Fibroblast of upper back skin (primary cell): ENCODE data around the gene CACNA2D2.

Experiments
- DNase-seq: peaks from one replicate; pipeline ENCODE4 v3.0.0-alpha.2; 2013

Gene CACNA2D2

GRCh38 chr3:50340448-50341329 is 162.7 kb downstream of the CACNA2D2 start, which contains the start of gene RASSF1:
RASSF1 (minus strand) TSS chr3:50340836; CDS start chr3:50340805, 31 bp downstream.
- DNase-seq, result peak; percentile 59

- DNase-seq, result no peak
These were observed 163.3 kb downstream of the CACNA2D2 start for GRCh38 chr3:50340147-50340447.

- peak; percentile 66 for DNase-seq
These were observed 163.8 kb downstream of the CACNA2D2 start for GRCh38 chr3:50339485-50340146.

DNA sequence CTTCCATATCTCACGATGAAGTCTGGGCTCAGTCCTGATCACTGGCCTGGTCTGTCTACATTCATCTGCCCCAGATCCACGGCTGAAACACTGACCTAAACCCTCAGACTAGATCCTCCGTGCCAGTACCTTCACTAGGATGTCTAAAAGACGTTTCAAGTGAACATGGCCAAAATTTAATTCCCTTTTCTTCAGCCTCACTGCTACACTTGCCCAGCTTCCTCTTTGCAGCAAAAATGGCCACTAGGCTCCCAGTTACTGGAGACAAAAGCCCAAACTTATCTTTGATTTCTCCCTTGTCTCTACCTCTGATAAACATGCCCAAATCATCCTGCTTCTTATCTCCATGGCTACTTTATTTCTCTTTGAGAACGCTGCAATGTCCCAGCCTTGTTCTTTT is 164.5 kb downstream of the CACNA2D2 start:
- no peak for DNase-seq

- DNase-seq, result peak; percentile 99
These were observed 166.1 kb downstream of the CACNA2D2 start for GRCh38 chr3:50337175-50337861.

- DNase-seq, result peak; percentile 21
These were observed 166.8 kb downstream of the CACNA2D2 start for GRCh38 chr3:50336452-50337174.

DNA sequence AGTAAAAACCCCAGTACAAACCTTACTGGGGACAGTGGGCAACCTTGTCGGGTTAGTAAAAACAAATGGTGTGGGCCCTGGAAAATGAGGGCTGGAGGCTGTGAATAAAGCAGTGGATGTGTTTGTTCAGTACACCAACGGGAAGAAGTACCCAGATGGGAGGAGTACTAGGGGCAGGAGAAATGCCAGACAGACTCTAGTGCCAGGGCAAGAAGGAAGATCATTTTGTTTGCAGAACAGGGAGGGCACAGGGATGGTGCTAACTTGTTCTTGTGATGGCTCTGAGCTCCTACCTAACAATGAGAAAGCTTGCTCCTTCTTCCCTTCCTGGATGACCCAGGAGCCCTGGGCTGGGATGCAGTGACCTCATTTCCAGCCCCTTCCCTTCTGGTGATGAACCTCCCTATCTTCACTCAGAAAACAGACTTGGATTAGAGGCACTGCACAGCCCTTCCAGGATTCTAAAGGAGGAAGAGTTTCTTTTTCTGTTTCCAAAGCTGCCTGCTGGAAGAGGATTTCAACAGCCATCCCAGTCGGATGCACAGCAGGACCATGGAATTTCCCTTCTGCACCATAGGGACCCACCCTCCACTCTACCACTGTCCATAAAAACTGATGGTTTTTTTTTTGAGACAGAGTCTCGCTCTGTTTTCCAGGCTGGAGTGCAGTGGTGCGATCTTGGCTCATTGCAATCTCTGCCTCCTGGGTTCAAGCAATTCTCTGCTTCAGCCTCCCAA is 168.9 kb downstream of the CACNA2D2 start:
- DNase-seq, result no peak

GRCh38 chr3:50333744-50334328 is 169.6 kb downstream of the CACNA2D2 start:
- peak; percentile 45 for DNase-seq

DNA sequence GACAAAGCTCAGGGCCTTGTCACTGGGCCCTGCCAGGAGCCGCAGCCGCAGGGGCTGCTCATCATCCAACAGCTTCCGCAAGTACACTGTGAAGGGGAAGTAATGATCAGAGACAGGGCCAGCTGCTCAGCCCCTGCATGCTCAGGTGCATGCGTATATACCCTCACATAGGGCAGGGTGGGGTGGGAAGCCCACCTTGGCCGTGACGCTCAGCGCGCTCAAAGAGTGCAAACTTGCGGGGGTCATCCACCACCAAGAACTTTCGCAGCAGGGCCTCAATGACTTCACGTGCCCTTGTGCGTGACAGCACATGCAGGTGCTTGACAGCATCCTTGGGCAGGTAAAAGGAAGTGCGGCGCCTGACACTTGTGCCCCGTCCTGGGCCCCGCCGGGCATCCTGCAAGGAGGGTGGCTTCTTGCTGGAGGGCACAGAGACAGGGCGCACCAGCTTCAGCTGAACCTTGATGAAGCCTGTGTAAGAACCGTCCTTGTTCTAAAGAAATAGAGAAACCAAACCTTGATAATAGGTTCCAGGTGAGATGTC is 172.0 kb downstream of the CACNA2D2 start:
- DNase-seq, result no peak

- no peak for DNase-seq
These were observed 173.1 kb downstream of the CACNA2D2 start for GRCh38 chr3:50330330-50330729.

DNA sequence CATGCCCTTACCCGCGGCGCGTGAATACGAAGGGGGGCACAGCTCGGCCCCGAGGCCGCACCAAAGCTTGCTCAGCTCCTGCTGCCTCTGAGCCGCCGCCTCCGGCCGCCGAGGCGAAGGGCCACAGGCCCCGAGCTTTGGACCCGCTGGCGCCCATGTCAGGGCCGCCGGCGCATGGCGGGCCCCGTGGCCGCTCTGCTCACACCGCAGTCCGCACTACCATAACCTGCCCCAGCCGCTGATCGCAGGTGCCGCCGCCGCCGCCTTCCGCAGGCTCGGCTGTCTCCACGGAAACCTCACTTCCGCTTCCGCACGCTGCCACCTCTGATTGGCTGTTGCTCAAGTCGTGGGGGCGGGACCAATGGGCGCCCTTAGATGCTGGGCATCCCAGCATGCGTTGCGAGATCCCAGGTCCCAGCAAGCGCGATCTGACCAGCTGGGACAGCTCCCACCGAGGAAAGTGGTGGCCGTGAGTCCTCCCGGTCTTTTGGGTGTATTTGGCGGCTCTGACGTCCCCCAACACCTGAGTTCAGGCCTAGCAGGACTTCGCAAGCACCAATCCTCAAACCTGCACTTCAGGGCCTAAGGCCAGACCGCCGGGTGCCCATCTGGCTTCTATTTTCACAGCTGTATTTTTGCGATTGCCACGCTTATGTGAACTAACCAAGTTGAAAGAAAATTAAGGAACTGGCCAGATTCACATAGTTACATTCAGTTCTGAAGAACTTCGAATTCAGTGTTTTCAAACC is 175.3 kb downstream of the CACNA2D2 start, which contains the start of gene TUSC2:
Gene TUSC2, minus strand, starts transcription at position 281 of the 749 bp plus-strand sequence. Its CDS starts 124 bp downstream, at position 157.
- DNase-seq, result peak; percentile 94

- DNase-seq, result no peak
These were observed 176.3 kb downstream of the CACNA2D2 start for GRCh38 chr3:50327129-50327528.

GRCh38 chr3:50326182-50326541 is 177.3 kb downstream of the CACNA2D2 start:
- DNase-seq, result no peak

DNA sequence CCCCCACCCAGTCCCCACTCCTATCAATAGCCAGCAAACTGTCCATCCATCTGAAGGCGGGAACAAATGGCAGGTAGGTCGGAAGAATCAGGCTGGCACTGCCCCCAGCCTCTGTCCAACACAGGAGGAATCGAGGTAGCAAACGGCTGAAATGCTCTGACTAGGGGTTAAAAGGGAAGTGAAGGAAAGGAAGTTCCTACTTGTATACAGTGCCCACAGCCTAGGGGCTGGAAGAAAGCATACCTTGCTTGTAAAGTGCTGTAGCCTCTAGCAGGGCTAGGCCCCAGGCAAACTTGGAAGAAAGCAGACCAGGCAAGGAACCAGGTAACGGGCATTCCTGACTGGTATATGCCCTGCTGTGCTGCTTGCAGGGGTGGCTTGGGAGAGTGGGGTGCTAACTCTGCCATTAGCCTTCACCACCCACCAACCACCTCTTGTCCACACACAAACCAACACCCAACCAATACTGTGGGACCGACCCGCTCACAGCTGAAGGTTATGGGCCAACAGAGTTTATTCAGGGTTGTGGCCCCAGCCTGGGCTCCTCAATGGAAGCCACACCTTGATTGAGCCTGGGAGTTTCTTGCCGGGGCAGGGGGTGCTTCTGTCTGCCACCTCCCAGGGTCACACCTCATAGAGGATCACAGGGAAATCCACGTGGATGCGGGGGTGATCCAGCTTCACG is 177.8 kb downstream of the CACNA2D2 start:
- DNase-seq, result no peak

GRCh38 chr3:50325113-50325480 is 178.3 kb downstream of the CACNA2D2 start:
- DNase-seq, result no peak

DNA sequence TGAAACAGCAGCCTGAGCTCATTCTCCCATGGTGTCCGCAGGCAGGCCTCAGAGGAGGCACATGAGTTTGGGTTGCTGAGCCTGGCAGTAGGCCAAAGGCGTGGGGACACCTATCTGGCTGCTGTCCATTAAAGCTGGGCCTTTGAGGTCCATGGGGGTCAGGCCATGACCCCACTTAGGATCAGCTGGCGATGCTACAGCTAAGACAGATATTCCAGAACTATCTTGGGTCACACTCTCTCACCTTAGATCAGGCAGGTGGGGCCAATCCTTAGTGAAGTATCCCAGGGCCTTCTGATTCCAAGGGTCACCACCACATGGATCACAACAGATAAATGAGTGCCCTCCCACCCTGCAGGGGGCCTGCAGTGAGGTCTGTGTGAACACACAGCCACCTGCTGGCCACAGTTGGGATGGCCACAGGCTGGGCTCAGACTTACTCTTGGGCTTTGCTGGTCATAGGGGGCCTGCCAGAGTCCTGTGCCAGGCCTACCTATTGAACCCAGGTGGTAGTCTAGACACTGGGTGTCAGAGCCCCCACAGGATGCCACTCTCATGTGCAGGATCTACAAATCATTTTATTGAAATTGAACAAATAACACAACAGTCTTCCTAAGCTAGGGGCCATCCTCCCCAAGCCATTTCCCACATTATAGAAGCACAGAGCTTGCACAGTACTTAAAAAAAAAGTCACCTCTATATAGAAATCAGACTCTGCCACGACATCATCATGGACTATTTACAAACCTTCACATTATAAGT is 178.9 kb downstream of the CACNA2D2 start:
- peak; percentile 65 for DNase-seq

- DNase-seq, result no peak
These were observed 179.7 kb downstream of the CACNA2D2 start for GRCh38 chr3:50323614-50324199.

DNA sequence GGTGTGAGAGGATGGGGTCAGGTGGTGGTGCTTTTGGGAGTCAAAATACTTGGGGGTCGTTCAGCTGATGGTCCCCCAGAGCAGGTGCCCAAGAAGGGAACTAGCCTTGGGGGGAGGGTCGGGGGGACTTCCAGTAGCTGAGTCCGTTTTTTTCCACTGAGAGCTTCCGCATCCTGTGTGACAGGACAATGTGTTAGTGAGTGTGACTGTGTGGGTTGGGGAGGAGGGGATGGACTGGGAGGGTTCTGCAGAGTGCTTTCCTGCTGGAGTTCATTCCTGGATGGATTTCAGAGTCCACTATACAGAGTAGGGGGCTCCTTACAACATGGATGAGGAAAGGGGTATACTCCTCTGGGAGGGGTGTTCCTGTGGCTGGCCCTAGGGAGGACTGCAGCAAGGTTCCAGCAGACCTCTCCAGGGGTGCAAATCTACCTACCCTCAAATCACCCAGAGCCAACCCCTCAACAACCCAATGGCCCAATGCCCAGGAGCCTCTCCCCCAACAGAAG is 180.3 kb downstream of the CACNA2D2 start:
- DNase-seq, result no peak
